HepG2 (cell line): ENCODE data around the gene HS6ST1. TPM values are rescaled to one million over a fixed set of nuclear protein-coding genes. Genes with fewer than 3 reads are reported as not detected.
A peak's percentile ranks its signal among the peaks of the same experiment; 100 is the strongest.

Experiments used
- EED ChIP-seq: sonication (generic); formaldehyde crosslinking; IDR thresholded peaks from 2 replicates; pipeline ENCODE4 v1.5.0; 2020; ENCODE audit warnings: mild to moderate bottlenecking, missing genetic modification reagents
- HIC2 ChIP-seq: sonication (generic); formaldehyde crosslinking; IDR thresholded peaks from 2 replicates; pipeline ENCODE4 v1.9.0; 2022; ENCODE audit warnings: low read depth, missing genetic modification reagents
- HNRNPL ChIP-seq: fragments of 200-400 bp; formaldehyde crosslinking; IDR thresholded peaks from 2 replicates; pipeline ENCODE4 v1.6.1; 2017; ENCODE audit warnings: mild to moderate bottlenecking, low read depth, low read length
- KMT2A ChIP-seq: sonication (generic); formaldehyde crosslinking; IDR thresholded peaks from 2 replicates; pipeline ENCODE4 v1.4.0; 2020; ENCODE audit warnings: missing genetic modification reagents
- NONO ChIP-seq, 2 experiments: fragments of 450-650 bp in 1 of 2; sonication (generic) in 1 of 2; formaldehyde crosslinking in 1 of 2; IDR thresholded peaks in 1 of 2; conservative IDR thresholded peaks in 1 of 2; 2 replicates each; pipeline versions ENCODE4 v1.6.1 to v1.8.0; 2017 to 2022; ENCODE audit warnings: mild to moderate bottlenecking in 1 of 2, missing genetic modification reagents in 1 of 2, moderate library complexity in 1 of 2
- NRL ChIP-seq: sonication (generic); formaldehyde crosslinking; IDR thresholded peaks from 2 replicates; pipeline ENCODE4 v1.5.0; 2020; ENCODE audit warnings: missing genetic modification reagents, mild to moderate bottlenecking, moderate library complexity, borderline replicate concordance
- PAWR ChIP-seq: sonication (generic); formaldehyde crosslinking; IDR thresholded peaks from 2 replicates; pipeline ENCODE4 v1.4.0; 2020; ENCODE audit warnings: missing genetic modification reagents, mild to moderate bottlenecking, borderline replicate concordance
- PAXIP1 ChIP-seq: sonication (generic); formaldehyde crosslinking; conservative IDR thresholded peaks from 2 replicates; pipeline ENCODE4 v1.4.0; 2020; ENCODE audit warnings: mild to moderate bottlenecking, missing genetic modification reagents, moderate library complexity
- POLR2AphosphoS5 ChIP-seq: IDR thresholded peaks from 2 replicates; pipeline ENCODE4 v1.6.1; 2012; ENCODE audit warnings: low read depth, low read length
- RBFOX2 ChIP-seq: fragments of 200-400 bp; formaldehyde crosslinking; IDR thresholded peaks from 2 replicates; pipeline ENCODE4 v1.6.1; 2017; ENCODE audit warnings: low read depth, mild to moderate bottlenecking, low read length
- RBM39 ChIP-seq: fragments of 200-400 bp; formaldehyde crosslinking; IDR thresholded peaks from one replicate; pipeline ENCODE4 v1.6.1; 2018; ENCODE audit warnings: antibody characterized with exemption, mild to moderate bottlenecking, low read depth, low read length; ENCODE audit not compliant: poor library complexity, severe bottlenecking
- RXRA ChIP-seq: sonication (generic); formaldehyde crosslinking; IDR thresholded peaks from 2 replicates; pipeline ENCODE4 v1.5.1; 2020; ENCODE audit warnings: missing genetic modification reagents
- ZBTB25 ChIP-seq: IDR thresholded peaks from 2 replicates; pipeline ENCODE4 v1.6.1; 2018; ENCODE audit warnings: missing genetic modification reagents
- ZBTB38 ChIP-seq: sonication (generic); formaldehyde crosslinking; IDR thresholded peaks from 2 replicates; pipeline ENCODE4 v1.5.1; 2020; ENCODE audit warnings: mild to moderate bottlenecking, missing genetic modification reagents
- ZFP91 ChIP-seq: sonication (generic); formaldehyde crosslinking; IDR thresholded peaks from 2 replicates; pipeline ENCODE4 v1.9.0; 2022; ENCODE audit warnings: missing genetic modification reagents, mild to moderate bottlenecking, borderline replicate concordance
- ZMYM3 ChIP-seq: sonication (generic); formaldehyde crosslinking; IDR thresholded peaks from 2 replicates; pipeline ENCODE4 v1.5.1; 2020; ENCODE audit warnings: mild to moderate bottlenecking, missing genetic modification reagents
- ZNF362 ChIP-seq: sonication (generic); formaldehyde crosslinking; IDR thresholded peaks from 2 replicates; pipeline ENCODE4 v1.4.0; 2020; ENCODE audit warnings: missing genetic modification reagents, mild to moderate bottlenecking, borderline replicate concordance
- polyA plus RNA-seq, 8 experiments: library from polyadenylated mRNA; depleted of rRNA in 3 of 8; stranded (reverse) in 7 of 8; unstranded in 1 of 8; fragments of >200 nt; fragmentation: Illumina TruSeq in 4 of 8; extraction: Trizol in 4 of 8; gene quantifications; 2 replicates each; pipeline versions ENCODE4 v1.2.1 to v1.2.3, GENCODE V29; 2011 to 2016; ENCODE audit warnings: low read depth in 4 of 8, missing spikeins in 1 of 8, mixed read lengths in 1 of 8; ENCODE audit not compliant: insufficient read depth in 1 of 8
- total RNA-seq, 5 experiments: library from RNA; depleted of rRNA; stranded (reverse); fragments of >200 nt; fragmentation: Illumina TruSeq; extraction: Trizol; gene quantifications; 2 replicates each; pipeline ENCODE4 v1.2.3, GENCODE V29; 2016; ENCODE audit warnings: low read depth in 1 of 5

The HS6ST1 gene
- total and polyA plus RNA-seq, 2 of the 13 experiments (the other 11 are each of a cell fraction or from before 2014, with no cell fraction given) = 34.5 to 84.6 TPM

GRCh38 chr2:128260239-128261138 is 58.2 kb downstream of the HS6ST1 start (continued):
- TF ChIP-seq NONO (IDR thresholded peaks at IDR 0.05) (no peak), NONO (CRISPR knock-in tag; conservative IDR thresholded peaks at IDR 0.05) (peak; percentile 46; the same call in 1 of the 2 replicates), HIC2 (0 out of 2 replicates have a peak, but pooled peaks have one; percentile 45), PAWR (CRISPR knock-in tag) (no peak), EED (CRISPR knock-in tag) (no peak), RBFOX2 (peak; percentile 68), ZBTB25 (CRISPR knock-in tag) (peak; percentile 48; the same call in 1 of the 2 replicates), RXRA (CRISPR knock-in tag) (peak; percentile 62), POLR2AphosphoS5 (peak; percentile 38; the same call in 1 of the 2 replicates), ZBTB38 (CRISPR knock-in tag) (peak; percentile 63; the same call in 1 of the 2 replicates), NRL (CRISPR knock-in tag) (peak; percentile 61; the same call in 1 of the 2 replicates), KMT2A (CRISPR knock-in tag) (peak; percentile 86; the same call in 1 of the 2 replicates), RBM39 (peak; percentile 55), PAXIP1 (CRISPR knock-in tag) (no peak), HNRNPL (0 out of 2 replicates have a peak, but pooled peaks have one; percentile 50), ZMYM3 (CRISPR knock-in tag) (peak; percentile 97), ZFP91 (peak; percentile 69; the same call in 1 of the 2 replicates), ZNF362 (peak; percentile 28; the same call in 1 of the 2 replicates)
